CD4-positive, alpha-beta T cell treated with Interferon gamma for 1 hour (primary cell): Measurements from ENCODE around the gene GLRX5.
A peak's percentile ranks its signal among the peaks of the same experiment; 100 is the strongest.
"Not testable (repeated sequence)": the region's sequence is repeated elsewhere in the genome, so short reads cannot be mapped to it uniquely, and the experiment has no call there.

ENCODE experiments used
- DNase-seq: peaks from one replicate; pipeline ENCODE4 v3.0.0-alpha.2; 2020

The GLRX5 gene

GRCh38 chr14:95499354-95499750 lies 35.5 kb upstream of the GLRX5 start:
- DNase-seq = no peak

GRCh38 chr14:95500201-95500681 lies 34.6 kb upstream of the GLRX5 start:
- no peak for DNase-seq

DNA sequence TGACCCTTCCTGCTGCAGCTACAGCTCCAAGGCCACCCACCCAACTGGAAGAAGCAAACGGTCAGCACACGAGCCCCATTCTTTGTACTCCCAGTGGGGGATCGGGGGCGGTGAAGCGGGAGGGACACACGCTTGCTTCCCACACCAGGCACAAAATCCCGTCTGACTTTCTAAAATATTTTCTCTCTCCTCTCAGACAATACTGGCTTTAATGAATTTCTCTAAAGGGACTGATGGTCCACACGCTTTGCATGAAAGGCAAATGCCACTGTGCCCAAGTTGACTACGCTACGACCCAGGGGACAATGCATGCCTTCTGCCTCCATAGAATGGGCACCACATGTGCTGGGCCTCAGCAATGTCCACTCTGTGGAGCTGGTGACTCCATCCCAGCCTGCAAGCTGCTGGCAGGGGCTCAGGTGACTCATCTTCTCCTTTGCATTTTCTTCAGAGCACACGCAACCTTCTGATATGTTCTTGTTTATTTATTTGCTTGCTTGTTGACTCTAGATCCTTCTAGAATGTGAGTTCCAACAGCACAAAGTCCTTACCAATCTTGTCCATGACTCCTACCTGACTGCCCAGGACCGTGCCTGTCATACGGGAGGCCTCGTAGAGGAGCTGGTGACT lies 34.0 kb upstream of the GLRX5 start:
- DNase-seq = no peak

DNA sequence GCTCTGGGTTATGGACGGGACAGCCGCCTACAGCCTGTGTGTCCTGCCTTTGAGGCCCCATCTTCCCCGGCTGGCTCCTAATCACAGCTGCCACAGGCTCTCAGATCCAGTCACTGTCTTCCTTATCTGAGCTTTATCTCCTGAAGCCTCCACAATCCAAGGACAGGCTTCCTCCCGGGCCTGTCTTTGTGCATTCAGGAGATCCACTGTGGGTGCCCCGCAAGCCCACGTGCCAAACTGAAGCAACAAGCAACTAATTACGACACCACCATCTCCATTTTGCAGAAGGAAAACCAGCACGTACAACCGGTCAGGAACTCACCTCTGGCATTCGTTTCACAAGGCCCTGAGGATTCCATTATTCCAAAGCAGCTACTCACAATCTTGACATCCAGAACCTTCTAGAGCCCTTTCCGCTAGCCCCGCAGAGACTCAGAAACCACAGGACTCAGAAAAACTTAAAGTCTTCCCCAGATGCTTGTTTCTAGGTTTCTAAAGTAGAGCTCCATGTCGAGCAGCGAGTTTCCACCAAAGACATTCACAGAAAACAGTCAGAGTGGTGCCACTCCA lies 32.4 kb upstream of the GLRX5 start:
- DNase-seq = no peak

DNA sequence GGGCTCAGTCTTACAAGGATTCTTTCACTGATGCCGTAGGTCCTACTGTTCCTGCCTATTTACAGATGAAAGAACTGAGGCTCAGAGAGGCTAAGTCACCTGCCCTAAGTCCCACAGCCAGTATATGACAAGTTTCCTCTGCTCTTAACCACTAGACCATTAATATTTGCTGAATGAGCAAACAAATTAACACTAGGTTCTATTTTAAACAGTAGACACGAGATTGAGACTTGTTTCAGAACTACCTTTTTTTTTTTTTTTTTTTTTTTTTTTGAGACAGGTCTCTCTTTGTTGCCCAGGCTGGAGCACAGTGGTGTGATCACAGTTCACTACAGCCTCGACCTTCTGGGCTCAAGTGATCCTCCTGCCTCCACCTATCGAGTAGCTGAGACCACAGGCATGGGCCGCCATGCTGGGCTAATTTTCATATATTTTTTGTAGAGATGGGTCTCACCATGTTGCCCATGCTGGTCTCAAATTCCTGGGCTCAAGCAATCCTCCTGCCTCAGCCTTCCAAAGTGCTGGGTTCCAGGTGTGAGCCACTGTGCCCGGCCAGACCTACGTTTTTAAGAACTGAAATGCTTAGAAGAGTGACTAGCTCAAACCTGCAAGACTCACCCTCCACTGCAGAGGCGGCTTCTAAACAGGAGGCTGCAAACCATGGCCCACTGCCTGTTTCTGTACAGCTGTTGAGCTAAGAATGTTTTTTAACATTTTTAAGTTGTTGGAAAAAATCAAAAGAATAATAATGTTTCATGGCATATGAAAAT lies 31.3 kb upstream of the GLRX5 start:
- no peak for DNase-seq

DNA sequence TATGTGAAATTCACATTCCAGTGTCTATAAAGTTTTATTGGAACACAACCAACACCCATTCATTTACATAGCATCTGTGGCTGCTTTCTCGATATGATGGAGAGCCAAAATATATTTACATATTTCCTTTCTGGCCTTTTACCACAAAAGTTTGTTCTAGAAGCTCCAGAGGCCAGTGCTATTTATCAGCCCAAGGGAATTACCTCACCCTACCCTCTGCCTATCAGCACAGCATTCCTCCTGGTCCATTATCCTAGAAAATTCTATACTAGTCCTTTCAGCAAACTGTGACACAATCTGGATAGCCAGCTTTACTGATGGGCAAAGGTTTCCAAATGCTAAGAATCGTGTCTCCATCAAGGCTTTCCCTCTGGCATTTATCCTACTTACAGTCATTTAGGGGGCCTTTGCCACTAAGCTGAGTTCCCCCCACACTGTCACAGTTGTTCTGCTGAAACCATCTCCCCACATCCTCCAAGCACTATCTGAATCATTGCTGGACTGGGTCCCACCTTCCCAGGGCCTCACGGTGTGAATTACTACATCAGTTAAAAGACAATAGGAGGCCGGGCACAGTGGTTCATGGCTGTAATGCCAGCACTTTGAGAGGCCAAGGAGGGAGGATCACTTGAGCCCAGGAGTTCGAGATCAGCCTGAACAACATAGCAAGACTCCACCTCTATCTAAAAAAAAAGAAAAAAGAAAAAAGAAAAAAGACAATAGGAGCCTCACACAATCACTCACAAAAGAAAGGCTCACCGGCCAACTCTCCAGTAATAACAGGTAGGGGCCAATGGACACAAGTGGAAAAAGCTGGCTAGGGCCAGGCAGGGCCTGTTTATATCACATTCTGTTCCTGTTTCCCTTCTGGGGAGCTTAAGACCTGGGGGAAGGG lies 30.5 kb upstream of the GLRX5 start:
- no peak for DNase-seq

DNA sequence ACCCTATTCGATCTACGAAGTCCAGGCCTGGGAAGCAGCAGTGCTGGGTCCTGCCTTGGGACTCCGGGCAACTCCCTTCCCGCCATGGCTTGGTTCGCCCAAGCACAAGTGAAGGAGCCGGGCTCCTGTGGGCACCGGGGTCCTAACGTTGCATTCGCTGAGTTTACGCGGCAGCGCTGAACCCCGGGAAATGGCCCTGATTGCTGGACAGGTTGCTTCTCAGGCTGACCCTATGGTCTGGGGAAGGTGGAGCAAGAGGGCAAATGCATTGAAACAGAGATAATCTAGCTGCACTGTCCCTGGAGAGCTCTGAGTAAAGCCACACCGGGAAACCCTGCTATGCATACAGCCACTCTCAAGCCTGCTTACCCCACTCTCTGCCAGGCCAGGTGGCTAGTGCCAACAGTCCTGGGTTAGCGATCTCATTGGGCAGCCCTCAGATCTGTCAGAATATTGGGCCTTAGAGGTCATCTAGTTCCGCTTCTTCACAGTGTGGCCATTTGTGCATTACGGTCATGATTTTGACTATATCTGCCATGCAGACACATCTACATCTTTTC lies 29.7 kb upstream of the GLRX5 start:
- DNase-seq = no peak

GRCh38 chr14:95507174-95507573 lies 27.7 kb upstream of the GLRX5 start:
- DNase-seq = peak; percentile 52

DNA sequence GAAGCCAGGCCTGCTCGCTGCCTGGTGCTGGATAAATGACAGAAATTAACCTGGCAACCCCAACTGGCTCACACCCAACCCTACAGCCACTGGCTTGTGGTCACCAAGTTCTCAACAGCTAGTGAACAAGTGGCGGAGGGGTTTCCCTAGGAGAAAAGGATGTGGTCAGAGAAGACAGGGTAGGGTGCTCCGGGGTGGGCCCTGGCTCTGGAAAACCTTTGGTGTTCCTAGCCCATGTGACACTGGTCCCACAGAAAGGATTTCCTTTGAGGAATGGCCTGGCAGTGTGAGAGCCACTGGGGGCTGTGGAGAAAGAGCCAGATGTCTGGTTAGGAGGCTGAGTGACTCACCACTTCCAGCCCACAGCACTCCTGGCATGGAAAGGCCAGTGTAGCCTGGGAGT lies 27.1 kb upstream of the GLRX5 start:
- DNase-seq = no peak

DNA sequence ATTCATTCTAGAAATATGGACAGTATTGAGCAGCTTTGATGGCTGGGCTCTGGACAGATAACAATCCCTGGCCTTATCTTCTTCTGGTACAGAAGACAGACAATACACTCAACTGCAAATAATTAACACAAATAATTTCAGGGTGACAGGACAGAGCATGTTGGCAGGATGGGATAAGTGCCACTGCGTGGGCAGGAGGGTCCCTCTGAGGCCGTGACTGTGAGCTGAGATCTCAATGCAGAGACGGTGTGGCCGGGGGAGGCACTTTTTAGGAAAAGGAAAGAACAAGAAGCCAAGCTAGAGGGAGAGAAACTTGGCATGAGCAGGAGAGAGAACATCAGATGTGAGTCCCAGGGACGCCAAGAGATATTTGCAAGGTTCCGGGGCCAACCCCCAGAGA lies 26.5 kb upstream of the GLRX5 start:
- no peak for DNase-seq

DNA sequence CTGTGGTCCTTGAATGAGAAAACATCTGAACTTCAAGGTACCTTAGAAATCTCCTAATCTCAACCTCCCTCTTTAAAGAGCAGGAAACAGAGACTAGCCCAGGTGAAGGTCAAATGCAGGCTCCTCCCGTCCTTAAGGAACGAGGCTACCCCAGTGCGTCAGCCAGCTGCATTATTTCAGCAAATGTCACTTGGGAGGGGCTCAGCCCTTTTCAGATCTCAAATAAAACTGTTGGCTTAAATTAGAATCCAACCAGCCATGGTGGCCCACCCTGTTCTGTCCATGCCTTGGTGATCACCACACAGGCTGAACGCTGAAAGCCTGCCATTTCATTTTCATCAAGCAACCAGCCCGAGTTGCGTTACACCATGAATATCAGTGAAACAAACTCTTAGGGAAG lies 25.4 kb upstream of the GLRX5 start:
- DNase-seq = no peak

GRCh38 chr14:95510344-95510743 lies 24.5 kb upstream of the GLRX5 start:
- not testable (repeated sequence) for DNase-seq

DNA sequence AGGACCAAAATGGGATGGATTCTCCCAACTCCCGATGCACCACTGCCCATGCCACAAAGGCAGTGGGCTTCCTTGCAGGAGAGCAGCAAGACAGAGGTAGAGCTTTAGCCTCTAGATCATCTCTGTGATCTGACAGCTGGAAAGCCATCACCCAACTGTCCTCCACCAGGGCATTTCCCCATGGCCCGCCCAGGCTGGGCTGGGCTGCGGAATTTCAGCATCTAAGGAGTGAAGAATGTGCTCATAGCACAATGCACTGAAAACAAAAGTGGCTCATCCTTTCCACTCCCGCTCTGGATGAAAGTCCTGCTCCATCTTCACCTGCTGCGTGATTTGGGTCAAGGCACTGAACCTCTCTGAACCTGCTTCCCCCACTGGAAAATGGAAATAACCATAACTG lies 24.0 kb upstream of the GLRX5 start:
- no peak for DNase-seq

DNA sequence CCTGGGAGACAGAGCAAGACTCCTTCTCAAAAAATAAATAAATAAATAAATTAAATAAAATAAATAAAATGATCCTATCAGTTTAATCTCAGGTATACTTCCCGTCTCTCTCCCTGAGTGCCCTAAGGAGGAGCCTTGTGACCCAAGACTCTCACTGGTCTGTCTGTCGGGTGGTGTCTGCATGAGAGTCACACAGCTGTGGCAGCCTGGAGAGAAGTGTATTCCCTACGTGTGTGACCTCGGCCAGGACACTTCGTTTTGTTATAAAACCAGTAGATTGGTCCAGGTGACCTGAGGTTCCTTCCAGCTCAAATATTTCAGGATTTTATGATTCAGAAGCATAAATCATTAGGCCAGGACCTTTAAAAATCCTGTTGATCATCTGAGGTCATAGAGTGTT lies 23.2 kb upstream of the GLRX5 start:
- no peak for DNase-seq

- DNase-seq = no peak
Measured at GRCh38 chr14:95513291-95513690, 21.6 kb upstream of the GLRX5 start.

DNA sequence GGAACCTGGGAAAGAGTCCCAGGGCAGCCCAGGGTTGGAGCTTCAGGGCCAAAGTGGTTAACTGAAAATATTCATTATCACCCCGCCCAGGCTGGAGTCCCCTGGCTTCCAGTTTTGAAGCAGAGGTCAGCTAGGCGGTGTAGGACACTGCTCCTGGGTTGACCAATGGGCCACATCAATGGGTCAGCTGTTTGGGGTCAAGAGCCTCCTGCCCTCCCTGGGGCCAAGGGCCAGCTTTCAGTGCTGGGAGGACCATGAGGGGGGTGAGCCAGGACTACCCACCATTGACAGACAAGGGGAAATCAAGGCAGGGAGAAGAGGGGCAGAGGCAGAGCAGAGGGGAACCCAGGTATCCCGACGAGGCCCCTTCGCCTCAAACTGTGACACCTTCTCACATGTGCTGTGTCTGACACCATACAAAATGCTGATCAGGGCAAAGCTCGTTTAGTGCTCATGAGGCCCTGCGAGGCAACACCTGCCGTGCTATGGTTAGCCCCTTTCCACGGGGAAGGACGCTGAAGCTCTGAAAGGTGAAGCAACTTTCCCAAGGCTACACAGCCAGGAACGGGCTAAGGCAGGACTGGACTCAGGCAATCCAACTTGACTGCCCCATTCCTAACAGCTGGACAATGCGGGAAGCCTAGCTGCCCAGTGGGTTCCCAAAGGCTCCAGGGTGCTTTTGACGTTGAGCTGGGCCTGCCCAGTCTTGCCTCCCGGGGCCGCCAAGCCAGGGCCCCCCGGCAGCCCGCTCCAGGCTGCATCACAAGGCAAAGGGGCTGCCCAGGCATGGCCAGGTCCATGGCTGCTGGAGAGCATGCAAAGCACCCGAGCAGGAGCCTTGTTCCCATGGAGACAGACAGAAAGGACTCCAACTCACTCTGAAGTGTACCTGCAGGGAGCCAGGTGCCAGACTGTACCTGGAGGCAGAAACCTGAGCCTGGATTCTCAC lies 20.4 kb upstream of the GLRX5 start:
- DNase-seq = no peak

GRCh38 chr14:95515080-95515489 lies 19.8 kb upstream of the GLRX5 start:
- DNase-seq = no peak

- peak; percentile 82 for DNase-seq
Measured at GRCh38 chr14:95515596-95516552, 19.0 kb upstream of the GLRX5 start.

GRCh38 chr14:95516554-95517181 lies 18.2 kb upstream of the GLRX5 start, which contains the start of gene SYNE3:
Gene SYNE3, minus strand, starts transcription at chr14:95516650. Its CDS starts 40,829 bp downstream, at chr14:95475821.
- DNase-seq = peak; percentile 59
